Panc1 (cell line): ENCODE results near the gene GTF2F1. TPM values are rescaled to one million over a fixed set of nuclear protein-coding genes. Genes with fewer than 3 reads are reported as not detected.
"Not testable (repeated sequence)": the region's sequence is repeated elsewhere in the genome, so short reads cannot be mapped to it uniquely, and the experiment has no call there.

Experiments
- ATAC-seq: fragments of 200-7000 bp; cut with Tn5 transposase; 2 replicates; pipeline ENCODE4 v1.9.1; 2020; ENCODE audit warnings: mild to moderate bottlenecking, moderate library complexity
- BruUV-seq: library from RNA; stranded (reverse); fragments of 400-500 nt; replicated peaks from 2 replicates; lab custom pipeline; 2021; lab: Mats Ljungman, UMichigan
- CTCF ChIA-PET: fragments of 300-600 bp; sonication (Branson Sonifier 250); formaldehyde crosslinking; loops from one replicate; lab custom pipeline; 2022; ENCODE audit warnings: antibody characterized with exemption; lab: Charles Lee
- POLR2A ChIA-PET: fragments of 300-600 bp; sonication (Branson Sonifier 250); formaldehyde crosslinking; loops from one replicate; lab custom pipeline; 2022; ENCODE audit warnings: antibody characterized with exemption; lab: Charles Lee
- DNase-seq: peaks from one replicate; pipeline ENCODE4 v3.0.0-alpha.2; 2010; ENCODE audit warnings: low read depth, low spot score
- H3K27ac ChIP-seq: 2 replicates; pipeline ENCODE4 v1.5.1; 2011; ENCODE audit warnings: mild to moderate bottlenecking, low read length, inconsistent platforms
- H3K27me3 ChIP-seq: fragments of 200-500 bp; sonication (Bioruptor generic); 2 replicates; pipeline ENCODE4 v1.6.0; 2014; ENCODE audit warnings: low read length, inconsistent platforms; ENCODE audit not compliant: control insufficient read depth, insufficient read depth
- H3K36me3 ChIP-seq: fragments of 200-500 bp; sonication (Bioruptor generic); 2 replicates; pipeline ENCODE4 v1.5.1; 2014; ENCODE audit warnings: inconsistent platforms, mild to moderate bottlenecking, low read length, moderate library complexity; ENCODE audit not compliant: control insufficient read depth, insufficient read depth
- H3K4me1 ChIP-seq: 2 replicates; pipeline ENCODE4 v1.5.1; 2011; ENCODE audit warnings: inconsistent platforms, mild to moderate bottlenecking, low read length, moderate library complexity; ENCODE audit not compliant: control insufficient read depth, insufficient read depth
- H3K4me3 ChIP-seq, 2 experiments: 2 replicates each; pipeline ENCODE4 v1.5.1; 2011 to 2012; ENCODE audit warnings: low read depth in 2 of 2, low read length in 2 of 2, mild to moderate bottlenecking in 2 of 2, inconsistent platforms in 1 of 2, moderate library complexity in 1 of 2
- H3K9me3 ChIP-seq: fragments of 200-500 bp; sonication (Bioruptor generic); 2 replicates; pipeline ENCODE4 v1.5.1; 2014; ENCODE audit warnings: low read depth, mild to moderate bottlenecking, inconsistent platforms, low read length, moderate library complexity; ENCODE audit not compliant: control insufficient read depth, insufficient read depth
- POLR2AphosphoS5 ChIP-seq: IDR thresholded peaks from 2 replicates; pipeline ENCODE4 v1.6.1; 2012; ENCODE audit warnings: mild to moderate bottlenecking, low read depth, low read length, moderate library complexity
- SIN3A ChIP-seq: IDR thresholded peaks from 2 replicates; pipeline ENCODE4 v1.6.1; 2012; ENCODE audit warnings: low read depth, mild to moderate bottlenecking, low read length, moderate library complexity, borderline replicate concordance; ENCODE audit not compliant: insufficient read depth
- TCF7L2 ChIP-seq: IDR thresholded peaks from 2 replicates; pipeline ENCODE4 v1.6.1; 2011; ENCODE audit warnings: mild to moderate bottlenecking, low read depth, low read length, inconsistent platforms
- in situ Hi-C: cut with HindIII; loops from 2 replicates; pipeline ENCODE4 v1.10.0; 2016; ENCODE audit warnings: low sequenced_read_pairs, low pct_unique_long_range_greater_than_20kb
- intact Hi-C: fragments of 100-400 bp; cut with micrococcal nuclease; formaldehyde crosslinking; loops from one replicate; pipeline ENCODE4 v1.10.0; 2022; ENCODE audit not compliant: unreplicated experiment
- total RNA-seq: library from RNA; stranded (reverse); gene quantifications from one replicate; pipeline ENCODE4 v1.2.1, GENCODE V29; 2021; ENCODE audit not compliant: unreplicated experiment
- TF ChIP-seq, protein P1 (sequence below): fragments of 450-650 bp; IDR thresholded peaks from 2 replicates; pipeline ENCODE4 v1.5.1; 2017; ENCODE audit warnings: mild to moderate bottlenecking
- TF ChIP-seq, protein P2 (sequence below), 2 experiments: IDR thresholded peaks; 2 replicates each; pipeline ENCODE4 v1.6.1; 2011 to 2012; ENCODE audit warnings: low read depth in 2 of 2, control low read depth in 1 of 2, low read length in 1 of 2, mild to moderate bottlenecking in 1 of 2, moderate library complexity in 1 of 2; ENCODE audit not compliant: insufficient read depth in 1 of 2

Gene GTF2F1
- total RNA-seq, 1 experiment from 2014 or later, result 61.1 TPM

DNA sequence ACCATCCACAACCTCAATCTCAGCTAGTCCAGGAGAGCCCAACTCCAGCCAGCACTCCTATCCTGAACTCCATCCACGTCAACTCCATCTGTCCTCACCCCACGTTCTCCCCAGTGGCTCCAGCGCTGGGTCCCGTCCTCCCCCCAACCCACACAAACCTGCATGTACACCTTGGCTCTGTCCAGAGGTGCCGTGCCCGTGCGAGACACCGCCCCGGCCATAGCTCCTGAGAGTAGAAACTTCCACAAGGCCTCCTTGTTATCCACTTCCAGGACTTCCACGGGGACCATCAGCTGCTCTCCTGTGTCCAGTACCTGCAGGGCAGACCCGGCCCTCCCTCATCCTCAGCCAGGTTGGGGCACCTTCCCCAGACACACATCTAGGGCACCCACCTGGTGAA, 38.9 kb upstream of the GTF2F1 start:
- no peaks in the 10 kb centered on the region for H3K4me1 ChIP-seq
- H3K27me3 ChIP-seq, result no peaks in the 10 kb centered on the region
- no TSS peak for BruUV-seq
- intact Hi-C loops (no loop called here), in situ Hi-C loops (no loop called here)
- ATAC-seq (no peak), DNase-seq (no peak)
- H3K36me3 ChIP-seq, result no peaks in the 10 kb centered on the region
- H3K27ac ChIP-seq, result no peak overlapping the region
- POLR2A ChIA-PET, result interaction anchor here (0.7 kb wide), 1 partner anchor 25 kb away, joined by 5 read pairs; no protein-coding TSS in a partner anchor
- TF ChIP-seq SIN3A (no peak), POLR2AphosphoS5 (no peak), TCF7L2 (no peak)
- TF ChIP-seq, protein P1, sequence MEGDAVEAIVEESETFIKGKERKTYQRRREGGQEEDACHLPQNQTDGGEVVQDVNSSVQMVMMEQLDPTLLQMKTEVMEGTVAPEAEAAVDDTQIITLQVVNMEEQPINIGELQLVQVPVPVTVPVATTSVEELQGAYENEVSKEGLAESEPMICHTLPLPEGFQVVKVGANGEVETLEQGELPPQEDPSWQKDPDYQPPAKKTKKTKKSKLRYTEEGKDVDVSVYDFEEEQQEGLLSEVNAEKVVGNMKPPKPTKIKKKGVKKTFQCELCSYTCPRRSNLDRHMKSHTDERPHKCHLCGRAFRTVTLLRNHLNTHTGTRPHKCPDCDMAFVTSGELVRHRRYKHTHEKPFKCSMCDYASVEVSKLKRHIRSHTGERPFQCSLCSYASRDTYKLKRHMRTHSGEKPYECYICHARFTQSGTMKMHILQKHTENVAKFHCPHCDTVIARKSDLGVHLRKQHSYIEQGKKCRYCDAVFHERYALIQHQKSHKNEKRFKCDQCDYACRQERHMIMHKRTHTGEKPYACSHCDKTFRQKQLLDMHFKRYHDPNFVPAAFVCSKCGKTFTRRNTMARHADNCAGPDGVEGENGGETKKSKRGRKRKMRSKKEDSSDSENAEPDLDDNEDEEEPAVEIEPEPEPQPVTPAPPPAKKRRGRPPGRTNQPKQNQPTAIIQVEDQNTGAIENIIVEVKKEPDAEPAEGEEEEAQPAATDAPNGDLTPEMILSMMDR, result no peak
- TF ChIP-seq, protein P2, sequence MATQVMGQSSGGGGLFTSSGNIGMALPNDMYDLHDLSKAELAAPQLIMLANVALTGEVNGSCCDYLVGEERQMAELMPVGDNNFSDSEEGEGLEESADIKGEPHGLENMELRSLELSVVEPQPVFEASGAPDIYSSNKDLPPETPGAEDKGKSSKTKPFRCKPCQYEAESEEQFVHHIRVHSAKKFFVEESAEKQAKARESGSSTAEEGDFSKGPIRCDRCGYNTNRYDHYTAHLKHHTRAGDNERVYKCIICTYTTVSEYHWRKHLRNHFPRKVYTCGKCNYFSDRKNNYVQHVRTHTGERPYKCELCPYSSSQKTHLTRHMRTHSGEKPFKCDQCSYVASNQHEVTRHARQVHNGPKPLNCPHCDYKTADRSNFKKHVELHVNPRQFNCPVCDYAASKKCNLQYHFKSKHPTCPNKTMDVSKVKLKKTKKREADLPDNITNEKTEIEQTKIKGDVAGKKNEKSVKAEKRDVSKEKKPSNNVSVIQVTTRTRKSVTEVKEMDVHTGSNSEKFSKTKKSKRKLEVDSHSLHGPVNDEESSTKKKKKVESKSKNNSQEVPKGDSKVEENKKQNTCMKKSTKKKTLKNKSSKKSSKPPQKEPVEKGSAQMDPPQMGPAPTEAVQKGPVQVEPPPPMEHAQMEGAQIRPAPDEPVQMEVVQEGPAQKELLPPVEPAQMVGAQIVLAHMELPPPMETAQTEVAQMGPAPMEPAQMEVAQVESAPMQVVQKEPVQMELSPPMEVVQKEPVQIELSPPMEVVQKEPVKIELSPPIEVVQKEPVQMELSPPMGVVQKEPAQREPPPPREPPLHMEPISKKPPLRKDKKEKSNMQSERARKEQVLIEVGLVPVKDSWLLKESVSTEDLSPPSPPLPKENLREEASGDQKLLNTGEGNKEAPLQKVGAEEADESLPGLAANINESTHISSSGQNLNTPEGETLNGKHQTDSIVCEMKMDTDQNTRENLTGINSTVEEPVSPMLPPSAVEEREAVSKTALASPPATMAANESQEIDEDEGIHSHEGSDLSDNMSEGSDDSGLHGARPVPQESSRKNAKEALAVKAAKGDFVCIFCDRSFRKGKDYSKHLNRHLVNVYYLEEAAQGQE (IDR thresholded peaks at IDR 0.05; ENCODE audit: insufficient read depth in 1 of 2, low read depth in 2 of 2, low read length in 1 of 2), result no peak
- CTCF ChIA-PET, result no interaction called here
- H3K4me3 ChIP-seq, result no peak overlapping the region
- H3K9me3 ChIP-seq, result no peaks in the 10 kb centered on the region

DNA sequence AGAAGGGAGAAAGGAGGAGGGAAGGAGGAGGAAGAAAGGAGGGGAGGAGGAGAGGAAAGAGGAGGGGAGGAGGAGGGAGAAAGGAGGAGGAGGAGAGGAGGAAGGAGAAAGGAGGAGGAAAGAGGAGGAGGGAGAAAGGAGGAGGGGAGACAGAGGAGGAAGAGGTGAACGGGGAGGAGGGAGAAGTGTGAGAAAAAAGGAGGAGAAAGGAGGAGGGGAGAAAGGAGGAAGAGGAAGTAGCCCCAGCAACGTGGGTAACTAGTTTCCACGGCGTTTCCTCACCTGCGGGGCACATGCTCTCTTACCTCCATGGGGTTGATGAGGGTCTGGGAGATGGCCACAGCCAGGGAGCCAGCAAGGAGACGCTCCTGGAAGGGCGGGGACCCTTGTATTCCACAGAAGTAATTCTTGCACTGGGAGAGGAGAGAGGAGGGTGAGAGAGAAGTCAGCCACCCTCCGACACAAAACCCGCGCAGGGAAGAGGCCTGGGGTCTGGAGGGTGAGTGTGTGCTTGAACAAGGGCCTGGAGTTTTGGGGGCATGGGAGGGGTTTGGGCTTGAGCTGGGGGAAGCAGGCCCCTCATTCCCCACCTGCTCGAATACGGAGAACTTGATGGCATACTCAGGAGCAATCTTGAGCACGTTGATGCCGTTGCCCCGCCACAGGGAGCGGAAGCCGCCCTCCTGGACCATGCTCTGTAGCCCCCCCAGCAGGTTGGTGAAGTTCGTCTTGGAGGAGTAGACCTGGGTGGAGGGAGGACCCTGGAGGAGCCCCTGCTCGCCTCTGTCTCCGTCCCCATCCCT, 36.7 kb upstream of the GTF2F1 start:
- TF ChIP-seq POLR2AphosphoS5 (no peak), TCF7L2 (no peak), SIN3A (no peak)
- TF ChIP-seq, protein P1, result no peak
- TF ChIP-seq, protein P2 (IDR thresholded peaks at IDR 0.05; ENCODE audit: insufficient read depth in 1 of 2, low read depth in 2 of 2, low read length in 1 of 2), result no peak
- intact Hi-C loops (no loop called here), in situ Hi-C loops (no loop called here)
- Histone ChIP-seq H3K27ac (no peak overlapping the region), H3K4me1 (peaks cover 4% of the 10 kb centered on the region; the same call in 1 of the 2 replicates), H3K27me3 (no peaks in the 10 kb centered on the region), H3K4me3 (no peak overlapping the region), H3K9me3 (no peaks in the 10 kb centered on the region), H3K36me3 (no peaks in the 10 kb centered on the region)
- CTCF ChIA-PET, result no interaction called here
- ATAC-seq (no peak), DNase-seq (no peak)
- BruUV-seq, result no TSS peak
- POLR2A ChIA-PET, result no interaction called here

DNA sequence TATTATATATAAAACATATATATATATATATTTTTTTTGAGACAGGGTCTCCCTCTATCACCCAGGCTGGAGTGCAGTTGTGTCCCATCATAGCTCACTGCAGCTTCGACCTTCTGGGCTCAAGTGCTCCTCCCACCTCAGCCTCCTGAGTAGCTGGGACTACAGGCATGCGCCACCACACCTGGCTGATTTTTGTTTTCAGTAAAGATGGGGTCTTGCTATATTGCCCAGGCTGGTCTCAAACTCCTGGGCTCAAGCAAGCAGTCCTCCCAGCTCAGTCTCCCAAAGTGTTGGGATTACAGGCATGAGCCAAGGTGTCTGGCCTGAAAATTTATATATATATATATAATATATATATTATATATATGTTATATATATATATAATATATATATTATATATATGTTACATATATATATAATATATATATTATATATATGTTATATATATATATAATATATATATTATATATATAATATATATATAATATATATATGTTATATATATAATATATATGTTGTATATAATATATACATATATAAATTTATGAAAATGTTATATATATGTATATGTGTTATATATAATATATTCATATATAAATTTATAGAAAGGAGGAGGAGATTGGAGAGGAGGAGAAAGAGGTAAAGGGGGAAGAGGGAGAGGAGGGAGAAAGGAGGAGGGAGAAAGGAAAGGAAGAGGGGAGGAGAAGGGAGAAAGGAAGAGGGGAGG, 35.9 kb upstream of the GTF2F1 start:
- POLR2A ChIA-PET, H3K4me3 ChIP-seq, DNase-seq, H3K4me1 ChIP-seq, in situ Hi-C loops, CTCF ChIA-PET, intact Hi-C loops, H3K27ac ChIP-seq, H3K27me3 ChIP-seq, H3K9me3 ChIP-seq, BruUV-seq, H3K36me3 ChIP-seq, ATAC-seq: not testable (repeated sequence)
